22Rv1 (cell line): ENCODE results near the gene MAP2K7.

Experiments used
- CTCF ChIP-seq: fragments of 450-650 bp; IDR thresholded peaks from 2 replicates; pipeline ENCODE4 v1.5.1; 2017; ENCODE audit warnings: mild to moderate bottlenecking
- ZFX ChIP-seq: fragments of 450-650 bp; IDR thresholded peaks from 2 replicates; pipeline ENCODE4 v1.6.1; 2017; ENCODE audit warnings: antibody characterized with exemption, borderline replicate concordance

- TF ChIP-seq CTCF (no peak), ZFX (no peak)
These were observed 19.1 kb downstream of the MAP2K7 start for GRCh38 chr19:7922836-7923195.
